ENCODE results near the gene APBA1. TPM values are rescaled to one million over a fixed set of nuclear protein-coding genes. Genes with fewer than 3 reads are reported as not detected.

Gene APBA1
- total and polyA plus RNA-seq, 12 donors: 0.66 to 5.7 (median 2.5) TPM

- no peak for TF ChIP-seq CTCF (IDR thresholded peaks at IDR 0.05)
- WGBS, 2 donors: 91 to 93% methylated on average over 5 of the region's 5 CpGs
- H3K9me3 ChIP-seq: no peaks in the 10 kb centered on the region
- intact Hi-C loops (cut with DNase I): no loop called here
- H3K27ac ChIP-seq: no peak overlapping the region
- no peak overlapping the region for H3K4me3 ChIP-seq
- peaks cover 0 to 4% (median 0%) of the 10 kb centered on the region in 9 donors for H3K4me1 ChIP-seq
- no peak for ATAC-seq
- H3K36me3 ChIP-seq: peaks cover 0 to 19% (median 0%) of the 10 kb centered on the region in 9 donors
- H3K27me3 ChIP-seq: no peaks in the 10 kb centered on the region
- no peak for DNase-seq
Observed at GRCh38 chr9:69460012-69460411, 212.2 kb downstream of the APBA1 start.

GRCh38 chr9:69458176-69458575, 214.0 kb downstream of the APBA1 start:
- DNase-seq (no peak), ATAC-seq (no peak)
- Histone ChIP-seq H3K27me3 (no peaks in the 10 kb centered on the region), H3K4me3 (no peak overlapping the region), H3K4me1 (no peaks in the 10 kb centered on the region), H3K36me3 (peaks cover 0 to 24% (median 0%) of the 10 kb centered on the region in 9 donors), H3K27ac (no peak overlapping the region), H3K9me3 (no peaks in the 10 kb centered on the region)
- WGBS, 2 donors: 91 to 94% methylated on average over 3 of the region's 3 CpGs
- TF ChIP-seq CTCF (IDR thresholded peaks at IDR 0.05): no peak
- intact Hi-C loops (cut with DNase I): no loop called here

GRCh38 chr9:69456201-69456600, 216.0 kb downstream of the APBA1 start:
- ATAC-seq (no peak), DNase-seq (no peak)
- 87 to 90% methylated on average over 15 of the region's 15 CpGs for WGBS, 2 donors
- intact Hi-C loops (cut with DNase I): no loop called here
- Histone ChIP-seq H3K27ac (no peak overlapping the region), H3K4me1 (no peaks in the 10 kb centered on the region), H3K4me3 (no peak overlapping the region), H3K9me3 (no peaks in the 10 kb centered on the region), H3K27me3 (no peaks in the 10 kb centered on the region), H3K36me3 (peaks cover 0 to 33% (median 0%) of the 10 kb centered on the region in 9 donors)
- no peak for TF ChIP-seq CTCF (IDR thresholded peaks at IDR 0.05)

- no peak for ATAC-seq
- no peak for TF ChIP-seq CTCF (IDR thresholded peaks at IDR 0.05)
- Histone ChIP-seq H3K27me3 (no peaks in the 10 kb centered on the region), H3K4me3 (no peak overlapping the region), H3K9me3 (no peaks in the 10 kb centered on the region), H3K27ac (no peak overlapping the region), H3K4me1 (no peaks in the 10 kb centered on the region), H3K36me3 (peaks cover 0 to 33% (median 0%) of the 10 kb centered on the region in 9 donors)
- WGBS, 2 donors: 96 to 98% methylated on average over 2 of the region's 2 CpGs
- intact Hi-C loops (cut with DNase I): no loop called here
- no peak for DNase-seq
Observed at GRCh38 chr9:69455311-69455710, 216.9 kb downstream of the APBA1 start.
